GM23338 (cell line): ENCODE results near the gene CAND1. TPM values are rescaled to one million over a fixed set of nuclear protein-coding genes. Genes with fewer than 3 reads are reported as not detected.

Experiments
- ATAC-seq: fragments of 200-7000 bp; cut with Tn5 transposase; 3 replicates; pipeline ENCODE4 v1.9.1; 2020
- DNase-seq: peaks from one replicate; pipeline ENCODE4 v3.0.0-alpha.2; 2015; ENCODE audit warnings: low spot score
- H2AFZ ChIP-seq: fragments of 200-600 bp; sonication (generic); 2 replicates; pipeline ENCODE4 v1.8.0; 2016; ENCODE audit warnings: antibody characterized with exemption, mild to moderate bottlenecking, moderate library complexity
- H3F3A ChIP-seq: fragments of 200-600 bp; sonication (generic); replicated peaks from 2 replicates; pipeline ENCODE4 v1.8.0; 2017; ENCODE audit warnings: antibody characterized with exemption, mixed run types, low read depth
- H3K27ac ChIP-seq: fragments of 200-600 bp; sonication (generic); 2 replicates; pipeline ENCODE4 v1.6.1; 2016; ENCODE audit warnings: low read depth
- H3K27me3 ChIP-seq: fragments of 200-600 bp; sonication (generic); 2 replicates; pipeline ENCODE4 v1.8.0; 2016; ENCODE audit warnings: mild to moderate bottlenecking, mixed run types, moderate library complexity; ENCODE audit not compliant: insufficient read depth
- H3K36me3 ChIP-seq: fragments of 200-600 bp; sonication (generic); 2 replicates; pipeline ENCODE4 v1.8.0; 2016; ENCODE audit warnings: mild to moderate bottlenecking; ENCODE audit not compliant: insufficient read depth
- H3K4me1 ChIP-seq: fragments of 200-600 bp; sonication (generic); 2 replicates; pipeline ENCODE4 v1.8.0; 2016; ENCODE audit warnings: mild to moderate bottlenecking, moderate library complexity; ENCODE audit not compliant: insufficient read depth
- H3K4me2 ChIP-seq: fragments of 200-600 bp; sonication (generic); 2 replicates; pipeline ENCODE4 v1.7.1; 2017; ENCODE audit warnings: mixed run types
- H3K4me3 ChIP-seq: fragments of 200-600 bp; sonication (generic); 2 replicates; pipeline ENCODE4 v1.6.1; 2016; ENCODE audit warnings: mixed run types
- H3K79me2 ChIP-seq: fragments of 200-600 bp; sonication (generic); replicated peaks from 2 replicates; pipeline ENCODE4 v1.8.0; 2017; ENCODE audit warnings: mild to moderate bottlenecking; ENCODE audit not compliant: insufficient read depth
- H3K9me2 ChIP-seq: fragments of 200-600 bp; sonication (generic); 2 replicates; pipeline ENCODE4 v1.8.0; 2017; ENCODE audit not compliant: insufficient read depth
- H4K20me1 ChIP-seq: fragments of 200-600 bp; sonication (generic); replicated peaks from 2 replicates; pipeline ENCODE4 v1.8.0; 2017; ENCODE audit warnings: mild to moderate bottlenecking; ENCODE audit not compliant: insufficient read depth
- H3K27ac Mint-ChIP-seq: 2 replicates; pipeline ENCODE4 v1.8.0; 2020; ENCODE audit warnings: inconsistent platforms, mild to moderate bottlenecking, moderate library complexity, mixed read lengths
- H3K27me3 Mint-ChIP-seq: 3 replicates; pipeline ENCODE4 v1.8.0; 2022; ENCODE audit warnings: low read depth, mild to moderate bottlenecking, moderate library complexity, mixed read lengths, inconsistent platforms; ENCODE audit not compliant: insufficient read depth, poor library complexity
- H3K36me3 Mint-ChIP-seq: 3 replicates; pipeline ENCODE4 v1.8.0; 2021; ENCODE audit warnings: low read depth, mild to moderate bottlenecking, inconsistent platforms, moderate library complexity, mixed read lengths
- H3K4me1 Mint-ChIP-seq: 3 replicates; pipeline ENCODE4 v1.8.0; 2020; ENCODE audit warnings: mild to moderate bottlenecking, inconsistent platforms, mixed read lengths
- H3K4me3 Mint-ChIP-seq: 3 replicates; pipeline ENCODE4 v1.8.0; 2021; ENCODE audit warnings: moderate library complexity, mild to moderate bottlenecking, inconsistent platforms, mixed read lengths
- H3K9me3 Mint-ChIP-seq: 3 replicates; pipeline ENCODE4 v1.8.0; 2020; ENCODE audit warnings: moderate library complexity, mild to moderate bottlenecking, inconsistent platforms, mixed read lengths
- CREB1 ChIP-seq: fragments of 250-450 bp; sonication (Bioruptor Pico); IDR thresholded peaks from 2 replicates; pipeline ENCODE4 v1.5.0; 2020; ENCODE audit warnings: low read depth, mild to moderate bottlenecking, moderate library complexity
- EZH2 ChIP-seq: fragments of 200-600 bp; sonication (generic); IDR thresholded peaks from one replicate; pipeline ENCODE4 v1.8.0; 2017; ENCODE audit warnings: antibody characterized with exemption, mild to moderate bottlenecking, low read depth; ENCODE audit not compliant: unreplicated experiment
- EZH2phosphoT487 ChIP-seq: fragments of 200-600 bp; sonication (generic); IDR thresholded peaks from one replicate; pipeline ENCODE4 v1.8.1; 2018; ENCODE audit warnings: antibody characterized with exemption; ENCODE audit not compliant: unreplicated experiment
- POLR2AphosphoS5 ChIP-seq: IDR thresholded peaks from 2 replicates; pipeline ENCODE4 v1.6.1; 2016; ENCODE audit warnings: antibody characterized with exemption, low read depth
- ZNF114 ChIP-seq: fragments of 250-450 bp; sonication (Bioruptor Pico); IDR thresholded peaks from 2 replicates; pipeline ENCODE4 v1.5.0; 2020; ENCODE audit warnings: mild to moderate bottlenecking, moderate library complexity
- ZNF331 ChIP-seq: fragments of 250-450 bp; sonication (Bioruptor Pico); IDR thresholded peaks from 2 replicates; pipeline ENCODE4 v1.5.0; 2020; ENCODE audit warnings: low read depth, mild to moderate bottlenecking, moderate library complexity
- polyA plus RNA-seq: library from polyadenylated mRNA; unstranded; fragments of >200 nt; fragmentation: Nextera tagmentation; extraction: Ambion mirVana; gene quantifications from 2 replicates; pipeline ENCODE4 v1.2.1, GENCODE V29; 2016
- total RNA-seq: library from RNA; depleted of rRNA; stranded (reverse); fragments of >200 nt; shearing (Covaris generic); gene quantifications from 2 replicates; pipeline ENCODE4 v1.2.3, GENCODE V29; 2014
- TF ChIP-seq, protein P1 (sequence below): fragments of 250-450 bp; sonication (Bioruptor Pico); IDR thresholded peaks from 2 replicates; pipeline ENCODE4 v1.5.0; 2020; ENCODE audit warnings: mild to moderate bottlenecking, moderate library complexity
- TF ChIP-seq, protein P2 (sequence below), 2 experiments: fragments of 200-600 bp in 1 of 2; sonication (generic) in 1 of 2; conservative IDR thresholded peaks; 2 replicates each; pipeline versions ENCODE4 v1.5.1 to v1.6.1; 2016 to 2017; ENCODE audit warnings: antibody characterized with exemption in 2 of 2, low read depth in 2 of 2, mild to moderate bottlenecking in 2 of 2, moderate library complexity in 1 of 2
- TF ChIP-seq, protein P3 (sequence below): IDR thresholded peaks from one replicate; pipeline ENCODE4 v1.6.1; 2018; ENCODE audit warnings: antibody characterized with exemption; ENCODE audit not compliant: unreplicated experiment

CAND1 gene
- total and polyA plus RNA-seq, 2 experiments from 2014 or later: 71.4 to 151 TPM

DNA sequence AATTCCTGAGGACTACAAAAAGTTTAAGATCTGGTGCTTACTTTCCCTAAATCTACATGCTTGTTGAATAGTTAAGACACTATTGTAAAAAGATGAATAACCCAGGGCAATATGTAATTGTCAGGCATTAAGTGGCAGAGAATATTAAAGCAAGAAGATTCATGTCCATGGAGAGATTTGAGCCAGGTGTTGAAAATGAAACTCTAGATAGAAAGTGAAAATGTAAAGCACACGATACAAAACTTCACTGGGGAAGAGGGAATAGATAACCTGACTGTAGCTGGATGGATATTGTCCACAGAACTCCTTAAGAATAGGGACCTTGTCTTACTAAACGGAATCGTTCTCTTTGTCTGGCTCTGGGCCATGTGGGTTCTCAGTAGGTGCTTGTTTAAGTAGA, 5.0 kb downstream of the CAND1 start:
- no peak overlapping the region for H3K27ac ChIP-seq

DNA sequence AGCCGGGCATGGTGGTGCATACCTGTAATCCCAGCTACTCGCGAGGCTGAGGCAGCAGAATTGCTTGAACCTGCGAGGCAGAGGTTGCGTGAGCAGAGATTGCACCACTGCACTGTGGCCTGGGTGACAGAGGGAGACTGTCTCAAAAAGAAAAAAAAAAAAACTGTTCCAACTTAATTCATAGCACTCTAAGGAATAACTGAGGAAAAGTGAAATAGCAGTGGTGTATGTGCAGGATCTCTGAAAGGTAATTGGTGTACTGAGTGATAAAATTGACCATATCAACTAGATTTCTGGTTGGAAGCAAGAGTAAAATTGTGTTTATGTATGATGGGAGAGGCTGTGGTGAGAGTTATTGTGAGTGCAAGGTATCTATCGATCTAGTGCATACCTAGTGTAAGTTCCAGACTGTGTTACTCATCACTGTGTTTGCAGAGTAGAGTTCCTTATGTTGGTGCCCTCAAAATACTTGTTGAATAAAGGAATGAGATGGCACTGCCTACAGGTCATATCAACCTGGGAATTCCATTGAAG, 6.3 kb downstream of the CAND1 start:
- Histone ChIP-seq H3K27ac (no peak overlapping the region), H3K79me2 (peaks cover 100% of the 10 kb centered on the region), H3K27me3 (no peaks in the 10 kb centered on the region), H3K4me1 (peaks cover 13% of the 10 kb centered on the region), H3F3A (no peaks in the 10 kb centered on the region), H4K20me1 (peaks cover 73% of the 10 kb centered on the region), H3K36me3 (0 out of 2 replicates have a peak, but pooled peaks cover 3% of the 10 kb centered on the region), H2AFZ (no peak overlapping the region), H3K9me2 (no peaks in the 10 kb centered on the region), H3K4me2 (no peak overlapping the region), H3K4me3 (no peak overlapping the region)
- ATAC-seq: no peak
- H3K36me3 Mint-ChIP-seq: 0 out of 3 replicates have a peak, but pooled peaks cover 4% of the 10 kb centered on the region
- H3K27ac Mint-ChIP-seq: no peak overlapping the region; the same call in 1 of the 2 replicates
- H3K4me3 Mint-ChIP-seq: no peak overlapping the region
- H3K27me3 Mint-ChIP-seq: peaks cover 4% of the 10 kb centered on the region
- H3K4me1 Mint-ChIP-seq: peaks cover 51% of the 10 kb centered on the region
- no peaks in the 10 kb centered on the region for H3K9me3 Mint-ChIP-seq
- no peak for DNase-seq
- TF ChIP-seq CREB1 (CRISPR knock-in tag) (no peak), ZNF114 (CRISPR knock-in tag) (no peak), EZH2 (no peak), EZH2phosphoT487 (no peak), ZNF331 (no peak), POLR2AphosphoS5 (no peak)
- TF ChIP-seq, protein P1, sequence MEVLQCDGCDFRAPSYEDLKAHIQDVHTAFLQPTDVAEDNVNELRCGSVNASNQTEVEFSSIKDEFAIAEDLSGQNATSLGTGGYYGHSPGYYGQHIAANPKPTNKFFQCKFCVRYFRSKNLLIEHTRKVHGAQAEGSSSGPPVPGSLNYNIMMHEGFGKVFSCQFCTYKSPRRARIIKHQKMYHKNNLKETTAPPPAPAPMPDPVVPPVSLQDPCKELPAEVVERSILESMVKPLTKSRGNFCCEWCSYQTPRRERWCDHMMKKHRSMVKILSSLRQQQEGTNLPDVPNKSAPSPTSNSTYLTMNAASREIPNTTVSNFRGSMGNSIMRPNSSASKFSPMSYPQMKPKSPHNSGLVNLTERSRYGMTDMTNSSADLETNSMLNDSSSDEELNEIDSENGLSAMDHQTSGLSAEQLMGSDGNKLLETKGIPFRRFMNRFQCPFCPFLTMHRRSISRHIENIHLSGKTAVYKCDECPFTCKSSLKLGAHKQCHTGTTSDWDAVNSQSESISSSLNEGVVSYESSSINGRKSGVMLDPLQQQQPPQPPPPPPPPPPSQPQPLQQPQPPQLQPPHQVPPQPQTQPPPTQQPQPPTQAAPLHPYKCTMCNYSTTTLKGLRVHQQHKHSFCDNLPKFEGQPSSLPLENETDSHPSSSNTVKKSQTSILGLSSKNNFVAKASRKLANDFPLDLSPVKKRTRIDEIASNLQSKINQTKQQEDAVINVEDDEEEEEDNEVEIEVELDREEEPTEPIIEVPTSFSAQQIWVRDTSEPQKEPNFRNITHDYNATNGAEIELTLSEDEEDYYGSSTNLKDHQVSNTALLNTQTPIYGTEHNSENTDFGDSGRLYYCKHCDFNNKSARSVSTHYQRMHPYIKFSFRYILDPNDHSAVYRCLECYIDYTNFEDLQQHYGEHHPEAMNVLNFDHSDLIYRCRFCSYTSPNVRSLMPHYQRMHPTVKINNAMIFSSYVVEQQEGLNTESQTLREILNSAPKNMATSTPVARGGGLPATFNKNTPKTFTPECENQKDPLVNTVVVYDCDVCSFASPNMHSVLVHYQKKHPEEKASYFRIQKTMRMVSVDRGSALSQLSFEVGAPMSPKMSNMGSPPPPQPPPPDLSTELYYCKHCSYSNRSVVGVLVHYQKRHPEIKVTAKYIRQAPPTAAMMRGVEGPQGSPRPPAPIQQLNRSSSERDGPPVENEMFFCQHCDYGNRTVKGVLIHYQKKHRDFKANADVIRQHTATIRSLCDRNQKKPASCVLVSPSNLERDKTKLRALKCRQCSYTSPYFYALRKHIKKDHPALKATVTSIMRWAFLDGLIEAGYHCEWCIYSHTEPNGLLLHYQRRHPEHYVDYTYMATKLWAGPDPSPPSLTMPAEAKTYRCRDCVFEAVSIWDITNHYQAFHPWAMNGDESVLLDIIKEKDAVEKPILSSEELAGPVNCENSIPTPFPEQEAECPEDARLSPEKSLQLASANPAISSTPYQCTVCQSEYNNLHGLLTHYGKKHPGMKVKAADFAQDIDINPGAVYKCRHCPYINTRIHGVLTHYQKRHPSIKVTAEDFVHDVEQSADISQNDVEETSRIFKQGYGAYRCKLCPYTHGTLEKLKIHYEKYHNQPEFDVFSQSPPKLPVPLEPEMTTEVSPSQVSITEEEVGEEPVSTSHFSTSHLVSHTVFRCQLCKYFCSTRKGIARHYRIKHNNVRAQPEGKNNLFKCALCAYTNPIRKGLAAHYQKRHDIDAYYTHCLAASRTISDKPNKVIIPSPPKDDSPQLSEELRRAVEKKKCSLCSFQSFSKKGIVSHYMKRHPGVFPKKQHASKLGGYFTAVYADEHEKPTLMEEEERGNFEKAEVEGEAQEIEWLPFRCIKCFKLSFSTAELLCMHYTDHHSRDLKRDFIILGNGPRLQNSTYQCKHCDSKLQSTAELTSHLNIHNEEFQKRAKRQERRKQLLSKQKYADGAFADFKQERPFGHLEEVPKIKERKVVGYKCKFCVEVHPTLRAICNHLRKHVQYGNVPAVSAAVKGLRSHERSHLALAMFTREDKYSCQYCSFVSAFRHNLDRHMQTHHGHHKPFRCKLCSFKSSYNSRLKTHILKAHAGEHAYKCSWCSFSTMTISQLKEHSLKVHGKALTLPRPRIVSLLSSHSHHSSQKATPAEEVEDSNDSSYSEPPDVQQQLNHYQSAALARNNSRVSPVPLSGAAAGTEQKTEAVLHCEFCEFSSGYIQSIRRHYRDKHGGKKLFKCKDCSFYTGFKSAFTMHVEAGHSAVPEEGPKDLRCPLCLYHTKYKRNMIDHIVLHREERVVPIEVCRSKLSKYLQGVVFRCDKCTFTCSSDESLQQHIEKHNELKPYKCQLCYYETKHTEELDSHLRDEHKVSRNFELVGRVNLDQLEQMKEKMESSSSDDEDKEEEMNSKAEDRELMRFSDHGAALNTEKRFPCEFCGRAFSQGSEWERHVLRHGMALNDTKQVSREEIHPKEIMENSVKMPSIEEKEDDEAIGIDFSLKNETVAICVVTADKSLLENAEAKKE: no peak
- TF ChIP-seq, protein P2, sequence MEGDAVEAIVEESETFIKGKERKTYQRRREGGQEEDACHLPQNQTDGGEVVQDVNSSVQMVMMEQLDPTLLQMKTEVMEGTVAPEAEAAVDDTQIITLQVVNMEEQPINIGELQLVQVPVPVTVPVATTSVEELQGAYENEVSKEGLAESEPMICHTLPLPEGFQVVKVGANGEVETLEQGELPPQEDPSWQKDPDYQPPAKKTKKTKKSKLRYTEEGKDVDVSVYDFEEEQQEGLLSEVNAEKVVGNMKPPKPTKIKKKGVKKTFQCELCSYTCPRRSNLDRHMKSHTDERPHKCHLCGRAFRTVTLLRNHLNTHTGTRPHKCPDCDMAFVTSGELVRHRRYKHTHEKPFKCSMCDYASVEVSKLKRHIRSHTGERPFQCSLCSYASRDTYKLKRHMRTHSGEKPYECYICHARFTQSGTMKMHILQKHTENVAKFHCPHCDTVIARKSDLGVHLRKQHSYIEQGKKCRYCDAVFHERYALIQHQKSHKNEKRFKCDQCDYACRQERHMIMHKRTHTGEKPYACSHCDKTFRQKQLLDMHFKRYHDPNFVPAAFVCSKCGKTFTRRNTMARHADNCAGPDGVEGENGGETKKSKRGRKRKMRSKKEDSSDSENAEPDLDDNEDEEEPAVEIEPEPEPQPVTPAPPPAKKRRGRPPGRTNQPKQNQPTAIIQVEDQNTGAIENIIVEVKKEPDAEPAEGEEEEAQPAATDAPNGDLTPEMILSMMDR (conservative IDR thresholded peaks at IDR 0.05; ENCODE audit: low read depth in 2 of 2): no peak
- TF ChIP-seq, protein P3, sequence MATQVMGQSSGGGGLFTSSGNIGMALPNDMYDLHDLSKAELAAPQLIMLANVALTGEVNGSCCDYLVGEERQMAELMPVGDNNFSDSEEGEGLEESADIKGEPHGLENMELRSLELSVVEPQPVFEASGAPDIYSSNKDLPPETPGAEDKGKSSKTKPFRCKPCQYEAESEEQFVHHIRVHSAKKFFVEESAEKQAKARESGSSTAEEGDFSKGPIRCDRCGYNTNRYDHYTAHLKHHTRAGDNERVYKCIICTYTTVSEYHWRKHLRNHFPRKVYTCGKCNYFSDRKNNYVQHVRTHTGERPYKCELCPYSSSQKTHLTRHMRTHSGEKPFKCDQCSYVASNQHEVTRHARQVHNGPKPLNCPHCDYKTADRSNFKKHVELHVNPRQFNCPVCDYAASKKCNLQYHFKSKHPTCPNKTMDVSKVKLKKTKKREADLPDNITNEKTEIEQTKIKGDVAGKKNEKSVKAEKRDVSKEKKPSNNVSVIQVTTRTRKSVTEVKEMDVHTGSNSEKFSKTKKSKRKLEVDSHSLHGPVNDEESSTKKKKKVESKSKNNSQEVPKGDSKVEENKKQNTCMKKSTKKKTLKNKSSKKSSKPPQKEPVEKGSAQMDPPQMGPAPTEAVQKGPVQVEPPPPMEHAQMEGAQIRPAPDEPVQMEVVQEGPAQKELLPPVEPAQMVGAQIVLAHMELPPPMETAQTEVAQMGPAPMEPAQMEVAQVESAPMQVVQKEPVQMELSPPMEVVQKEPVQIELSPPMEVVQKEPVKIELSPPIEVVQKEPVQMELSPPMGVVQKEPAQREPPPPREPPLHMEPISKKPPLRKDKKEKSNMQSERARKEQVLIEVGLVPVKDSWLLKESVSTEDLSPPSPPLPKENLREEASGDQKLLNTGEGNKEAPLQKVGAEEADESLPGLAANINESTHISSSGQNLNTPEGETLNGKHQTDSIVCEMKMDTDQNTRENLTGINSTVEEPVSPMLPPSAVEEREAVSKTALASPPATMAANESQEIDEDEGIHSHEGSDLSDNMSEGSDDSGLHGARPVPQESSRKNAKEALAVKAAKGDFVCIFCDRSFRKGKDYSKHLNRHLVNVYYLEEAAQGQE: no peak

More for the DNA sequence above, 5.0 kb downstream of the CAND1 start:
- no peak overlapping the region for H3K4me3 Mint-ChIP-seq
- Histone ChIP-seq H3K36me3 (0 out of 2 replicates have a peak, but pooled peaks cover 3% of the 10 kb centered on the region), H3K4me1 (peaks cover 13% of the 10 kb centered on the region), H3K4me3 (no peak overlapping the region), H4K20me1 (peaks cover 66% of the 10 kb centered on the region), H3K9me2 (no peaks in the 10 kb centered on the region), H2AFZ (no peak overlapping the region), H3K79me2 (peaks cover 96% of the 10 kb centered on the region), H3F3A (no peaks in the 10 kb centered on the region), H3K27me3 (no peaks in the 10 kb centered on the region), H3K4me2 (no peak overlapping the region)
- peaks cover 4% of the 10 kb centered on the region for H3K27me3 Mint-ChIP-seq
- ATAC-seq (no peak), DNase-seq (no peak)
- TF ChIP-seq EZH2: no peak
- peaks cover 7% of the 10 kb centered on the region; the same call in 1 of the 3 replicates for H3K36me3 Mint-ChIP-seq
- H3K9me3 Mint-ChIP-seq: no peaks in the 10 kb centered on the region
- H3K4me1 Mint-ChIP-seq: peaks cover 50% of the 10 kb centered on the region
- H3K27ac Mint-ChIP-seq: no peak overlapping the region
